Effector memory CD4-positive, alpha-beta T cell (primary cell): ENCODE measurements around the gene DTNBP1.

Source experiments
- DNase-seq, 3 donors: peaks; one replicate each; pipeline ENCODE4 v3.0.0-alpha.2; 2020
- H3K27ac ChIP-seq: 2 replicates; pipeline ENCODE4 v1.7.0; 2013; ENCODE audit warnings: mild to moderate bottlenecking, low read length, moderate library complexity; ENCODE audit not compliant: insufficient read depth, poor library complexity, severe bottlenecking
- H3K27me3 ChIP-seq: replicated peaks from 2 replicates; pipeline ENCODE4 v1.7.0; 2013; ENCODE audit warnings: mild to moderate bottlenecking, low read length; ENCODE audit not compliant: insufficient read depth, control insufficient read depth, poor library complexity, severe bottlenecking
- H3K36me3 ChIP-seq: 2 replicates; pipeline ENCODE4 v1.7.0; 2013; ENCODE audit warnings: mild to moderate bottlenecking, low read length, moderate library complexity; ENCODE audit not compliant: control insufficient read depth, insufficient read depth
- H3K4me1 ChIP-seq: 2 replicates; pipeline ENCODE4 v1.7.0; 2013; ENCODE audit warnings: low read length, mild to moderate bottlenecking; ENCODE audit not compliant: control insufficient read depth, insufficient read depth, poor library complexity, severe bottlenecking
- H3K4me3 ChIP-seq: 2 replicates; pipeline ENCODE4 v1.7.0; 2013; ENCODE audit warnings: low read length, low read depth, mild to moderate bottlenecking; ENCODE audit not compliant: insufficient read depth, poor library complexity, severe bottlenecking
- H3K9me3 ChIP-seq: 2 replicates; pipeline ENCODE4 v1.7.0; 2013; ENCODE audit warnings: mild to moderate bottlenecking, low read length, moderate library complexity; ENCODE audit not compliant: control insufficient read depth
- total RNA-seq, 3 donors: gene quantifications; one replicate each; lab custom pipeline; 2026; lab: John Stamatoyannopoulos, UW

The DTNBP1 gene, protein sequence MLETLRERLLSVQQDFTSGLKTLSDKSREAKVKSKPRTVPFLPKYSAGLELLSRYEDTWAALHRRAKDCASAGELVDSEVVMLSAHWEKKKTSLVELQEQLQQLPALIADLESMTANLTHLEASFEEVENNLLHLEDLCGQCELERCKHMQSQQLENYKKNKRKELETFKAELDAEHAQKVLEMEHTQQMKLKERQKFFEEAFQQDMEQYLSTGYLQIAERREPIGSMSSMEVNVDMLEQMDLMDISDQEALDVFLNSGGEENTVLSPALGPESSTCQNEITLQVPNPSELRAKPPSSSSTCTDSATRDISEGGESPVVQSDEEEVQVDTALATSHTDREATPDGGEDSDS
- total RNA-seq = 7.6 to 13.6 (median 10.0) reads per million in 3 donors

- Histone ChIP-seq H3K27ac (peak within 1 kb of the TSS; percentile 46), H3K9me3 (no peaks in the 10 kb centered on the region), H3K4me1 (no peaks in the 10 kb centered on the region), H3K4me3 (peak within 1 kb of the TSS; percentile 78), H3K36me3 (no peaks in the 10 kb centered on the region), H3K27me3 (no peaks in the 10 kb centered on the region)
- DNase-seq = peak; percentile 69 to 77 (median 69)
Measured at GRCh38 chr6:15662326-15663129, at the start of gene DTNBP1. Gene DTNBP1 (minus strand): TSS chr6:15663028. CDS start chr6:15662869, 159 bp downstream.

- Histone ChIP-seq H3K9me3 (no peaks in the 10 kb centered on the region), H3K4me3 (no peak overlapping the region), H3K36me3 (no peaks in the 10 kb centered on the region), H3K27me3 (no peaks in the 10 kb centered on the region), H3K27ac (no peak overlapping the region), H3K4me1 (no peaks in the 10 kb centered on the region)
- DNase-seq = no peak
Measured at GRCh38 chr6:15709651-15710269, 46.9 kb upstream of the DTNBP1 start.

DNA sequence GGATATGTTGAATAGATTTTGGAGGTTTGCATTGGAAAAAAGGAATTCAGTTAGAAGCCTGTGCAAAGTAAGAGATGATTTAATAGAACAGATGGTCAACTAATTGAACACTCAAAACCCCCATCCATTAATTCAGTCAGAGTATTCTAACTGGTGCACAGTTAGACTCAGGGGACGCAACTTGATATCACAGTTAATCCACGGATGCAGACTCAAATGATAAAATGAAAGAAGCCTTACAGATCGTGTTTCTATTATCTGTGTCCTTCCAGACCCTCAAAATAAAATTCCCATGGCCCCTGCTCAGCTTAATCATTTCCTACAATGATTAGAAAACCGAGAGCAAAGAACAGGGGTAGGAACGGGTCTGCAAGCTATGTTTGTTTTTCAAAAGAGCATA is 45.4 kb upstream of the DTNBP1 start:
- no peaks in the 10 kb centered on the region for H3K27me3 ChIP-seq
- DNase-seq = no peak
- no peak overlapping the region for H3K4me3 ChIP-seq
- H3K36me3 ChIP-seq = no peaks in the 10 kb centered on the region
- no peak overlapping the region for H3K27ac ChIP-seq
- H3K9me3 ChIP-seq = no peaks in the 10 kb centered on the region
- no peaks in the 10 kb centered on the region for H3K4me1 ChIP-seq

- H3K4me1 ChIP-seq = no peaks in the 10 kb centered on the region
- no peak for DNase-seq
- no peak overlapping the region for H3K27ac ChIP-seq
- H3K9me3 ChIP-seq = no peaks in the 10 kb centered on the region
- no peaks in the 10 kb centered on the region for H3K27me3 ChIP-seq
- H3K36me3 ChIP-seq = no peaks in the 10 kb centered on the region
- no peak overlapping the region for H3K4me3 ChIP-seq
Measured at GRCh38 chr6:15705981-15706380, 43.2 kb upstream of the DTNBP1 start.

DNA sequence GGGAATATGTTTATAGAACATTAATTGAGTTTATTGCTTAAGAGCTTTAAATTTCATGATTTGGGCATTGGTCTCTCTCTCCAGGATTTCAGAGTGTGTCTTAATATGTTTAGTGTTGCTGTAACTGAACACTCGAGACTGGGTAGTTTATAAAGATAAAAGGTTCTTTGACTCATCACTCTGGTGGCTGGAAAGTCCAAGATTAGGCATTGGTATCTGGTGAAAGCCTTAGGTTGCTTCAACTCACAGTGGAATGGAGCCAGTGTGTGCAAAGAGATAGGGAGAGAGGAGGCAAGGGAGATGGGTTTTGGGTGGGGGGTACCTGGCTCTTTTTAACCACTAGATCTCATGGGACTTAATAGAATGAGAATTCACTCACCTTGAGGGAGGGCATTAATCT is 35.6 kb upstream of the DTNBP1 start:
- Histone ChIP-seq H3K36me3 (no peaks in the 10 kb centered on the region), H3K4me3 (no peak overlapping the region), H3K4me1 (no peaks in the 10 kb centered on the region), H3K27me3 (no peaks in the 10 kb centered on the region), H3K9me3 (no peaks in the 10 kb centered on the region), H3K27ac (no peak overlapping the region)
- DNase-seq = no peak

GRCh38 chr6:15697895-15698294 is 35.1 kb upstream of the DTNBP1 start:
- H3K36me3 ChIP-seq = no peaks in the 10 kb centered on the region

DNA sequence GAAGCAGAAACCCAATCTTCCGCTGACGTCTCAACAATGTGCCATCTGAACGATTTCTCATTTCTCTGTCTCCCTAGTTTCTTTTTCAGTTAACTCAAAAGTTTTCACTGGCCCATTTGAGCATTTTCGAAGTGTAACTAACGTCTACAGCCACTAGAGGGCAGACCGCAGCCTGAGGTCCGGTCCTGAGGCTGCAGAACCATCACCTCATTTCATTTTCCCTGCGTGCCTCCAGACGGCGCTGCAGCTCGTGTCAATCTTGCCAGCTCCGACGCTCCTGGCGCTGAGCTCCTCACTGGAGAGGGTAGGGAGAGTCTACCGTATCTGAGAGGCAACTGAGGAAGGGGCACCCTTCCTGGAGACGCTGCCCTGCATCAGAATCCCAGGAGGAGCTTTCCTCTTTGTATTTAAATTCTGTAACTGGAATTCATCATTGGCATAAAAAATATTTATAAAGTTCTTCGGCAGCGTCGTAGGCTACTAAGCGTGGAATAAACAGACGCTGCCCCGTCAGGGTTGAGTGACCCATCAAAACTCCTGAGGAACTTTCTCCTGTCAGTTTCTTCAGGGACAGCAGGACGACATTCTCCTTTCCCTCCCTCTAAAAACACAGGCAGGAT is 28.5 kb upstream of the DTNBP1 start:
- Histone ChIP-seq H3K9me3 (no peaks in the 10 kb centered on the region), H3K27ac (no peak overlapping the region), H3K36me3 (no peaks in the 10 kb centered on the region), H3K4me3 (no peak overlapping the region), H3K4me1 (peaks cover 3% of the 10 kb centered on the region), H3K27me3 (no peaks in the 10 kb centered on the region)
- DNase-seq = peak; percentile 52 to 64 (median 58)

More at GRCh38 chr6:15697895-15698294, 35.1 kb upstream of the DTNBP1 start:
- Histone ChIP-seq H3K9me3 (no peaks in the 10 kb centered on the region), H3K4me3 (no peak overlapping the region), H3K27ac (no peak overlapping the region), H3K4me1 (no peaks in the 10 kb centered on the region), H3K27me3 (no peaks in the 10 kb centered on the region)
- DNase-seq = no peak

DNA sequence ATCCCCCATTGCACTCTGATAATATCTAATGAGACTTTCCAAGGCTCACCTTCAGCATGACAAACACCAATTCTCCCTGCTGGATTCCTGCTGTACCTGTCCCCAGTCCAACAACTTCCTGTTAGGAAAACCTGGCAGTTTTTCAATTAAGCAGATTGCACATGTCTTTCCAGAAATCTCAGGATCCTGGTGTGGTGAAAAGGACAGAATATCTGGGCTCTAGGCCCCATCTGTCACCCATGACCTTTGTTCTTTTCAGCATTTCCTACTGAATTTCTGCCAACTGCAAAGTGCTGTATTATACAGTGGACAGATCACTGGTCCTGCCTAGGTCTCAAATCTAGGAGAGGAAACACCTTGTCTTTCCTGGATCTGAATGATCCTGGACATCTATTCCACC is 27.7 kb upstream of the DTNBP1 start:
- Histone ChIP-seq H3K9me3 (no peaks in the 10 kb centered on the region), H3K4me1 (peaks cover 3% of the 10 kb centered on the region), H3K27me3 (no peaks in the 10 kb centered on the region), H3K4me3 (no peak overlapping the region), H3K36me3 (no peaks in the 10 kb centered on the region), H3K27ac (no peak overlapping the region)
- DNase-seq = no peak

GRCh38 chr6:15689586-15690482 is 27.0 kb upstream of the DTNBP1 start:
- H3K4me1 ChIP-seq = peaks cover 3% of the 10 kb centered on the region
- no peak overlapping the region for H3K4me3 ChIP-seq
- H3K9me3 ChIP-seq = no peaks in the 10 kb centered on the region
- DNase-seq = no peak
- no peaks in the 10 kb centered on the region for H3K27me3 ChIP-seq
- H3K27ac ChIP-seq = no peak overlapping the region
- H3K36me3 ChIP-seq = no peaks in the 10 kb centered on the region
